H1 (cell line): Measurements from ENCODE around the gene KCNMB4. TPM values are rescaled to one million over a fixed set of nuclear protein-coding genes. Genes with fewer than 3 reads are reported as not detected.

ENCODE experiments used
- CTCF ChIA-PET: fragments of 300-600 bp; sonication (Branson Sonifier 250); formaldehyde crosslinking; loops from one replicate; lab custom pipeline; 2021; ENCODE audit not compliant: partially characterized antibody; lab: Charles Lee
- POLR2A ChIA-PET: fragments of 300-600 bp; sonication (Branson Sonifier 250); formaldehyde crosslinking; loops from one replicate; lab custom pipeline; 2021; ENCODE audit warnings: inconsistent platforms; ENCODE audit not compliant: partially characterized antibody; lab: Charles Lee
- DNase-seq, 2 experiments: peaks; one replicate each; pipeline versions ENCODE4 v3.0.0 to v3.0.0-alpha.2; 2010 to 2022; ENCODE audit warnings: low spot score in 2 of 2, low read depth in 1 of 2, mixed read lengths in 1 of 2
- FAIRE-seq: peaks from 2 replicates; lab custom pipeline; 2011; peaks lifted over from hg19 to GRCh38; lab: Jason Lieb, UNC
- H2AFZ ChIP-seq: 2 replicates; pipeline ENCODE4 v1.8.1; 2012; ENCODE audit warnings: low read length, inconsistent platforms
- H2AK5ac ChIP-seq: 2 replicates; pipeline ENCODE4 v1.6.1; 2013; ENCODE audit warnings: low read depth, low read length
- H2BK120ac ChIP-seq: replicated peaks from 2 replicates; pipeline ENCODE3; 2013; ENCODE audit warnings: low read depth, low read length, inconsistent platforms
- H2BK12ac ChIP-seq: 2 replicates; pipeline ENCODE4 v1.6.1; 2013; ENCODE audit warnings: low read depth, low read length
- H2BK15ac ChIP-seq: 2 replicates; pipeline ENCODE4 v1.6.1; 2013; ENCODE audit warnings: low read length
- H2BK20ac ChIP-seq: 2 replicates; pipeline ENCODE4 v1.6.1; 2013; ENCODE audit warnings: low read length
- H2BK5ac ChIP-seq: 2 replicates; pipeline ENCODE4 v1.6.1; 2013; ENCODE audit warnings: low read depth, low read length
- H3K14ac ChIP-seq: 2 replicates; pipeline ENCODE4 v1.6.1; 2013; ENCODE audit warnings: inconsistent platforms; ENCODE audit not compliant: insufficient read length
- H3K18ac ChIP-seq: 2 replicates; pipeline ENCODE4 v1.6.1; 2013; ENCODE audit warnings: low read length; ENCODE audit errors: extremely low read depth
- H3K23ac ChIP-seq: 2 replicates; pipeline ENCODE4 v1.6.1; 2013; ENCODE audit warnings: inconsistent platforms; ENCODE audit not compliant: insufficient read length
- H3K23me2 ChIP-seq: 2 replicates; pipeline ENCODE4 v1.6.1; 2013; ENCODE audit warnings: low read depth, low read length
- H3K27ac ChIP-seq: 2 replicates; pipeline ENCODE4 v1.6.1; 2011; ENCODE audit warnings: low read depth, low read length, inconsistent platforms
- H3K27me3 ChIP-seq, 4 experiments: replicated peaks in 1 of 4; 1 replicate in 1 of 4; 2 replicates in 3 of 4; pipeline versions ENCODE4 v1.6.1 to v1.8.1; 2011 to 2013; ENCODE audit warnings: low read length in 3 of 4, mild to moderate bottlenecking in 3 of 4, inconsistent platforms in 2 of 4, mixed read lengths in 2 of 4, moderate library complexity in 1 of 4; ENCODE audit not compliant: control insufficient read depth in 3 of 4, insufficient read depth in 3 of 4; ENCODE audit errors: extremely low read depth in 1 of 4
- H3K36me3 ChIP-seq, 4 experiments: 2 replicates each; pipeline versions ENCODE4 v1.6.1 to v1.8.1; 2011 to 2013; ENCODE audit warnings: mild to moderate bottlenecking in 4 of 4, low read length in 3 of 4, moderate library complexity in 2 of 4, control low read depth in 1 of 4, inconsistent platforms in 1 of 4; ENCODE audit not compliant: insufficient read depth in 4 of 4, control insufficient read depth in 2 of 4
- H3K4ac ChIP-seq: replicated peaks from 2 replicates; pipeline ENCODE3; 2013; ENCODE audit warnings: low read length, low read depth, mixed read lengths, inconsistent platforms; ENCODE audit not compliant: insufficient read length
- H3K4me1 ChIP-seq, 4 experiments: replicated peaks in 1 of 4; 1 replicate in 1 of 4; 2 replicates in 3 of 4; pipeline versions ENCODE4 v1.6.1 to v1.8.1; 2011 to 2013; ENCODE audit warnings: low read length in 3 of 4, inconsistent platforms in 2 of 4, mixed read lengths in 1 of 4; ENCODE audit not compliant: insufficient read depth in 4 of 4, control insufficient read depth in 3 of 4
- H3K4me2 ChIP-seq, 2 experiments: 2 replicates each; pipeline versions ENCODE4 v1.6.1 to v1.8.1; 2011 to 2013; ENCODE audit warnings: low read depth in 2 of 2, low read length in 2 of 2, control low read depth in 1 of 2, inconsistent platforms in 1 of 2, mild to moderate bottlenecking in 1 of 2; ENCODE audit not compliant: insufficient read depth in 1 of 2
- H3K4me3 ChIP-seq, 4 experiments: fragments of 200-600, 300-600 bp in 1 of 4; sonication (generic), shearing (Covaris generic), sonication (Bioruptor Twin) in 1 of 4; 2 replicates each; pipeline versions ENCODE4 v1.5.1 to v1.8.1; 2011 to 2016; ENCODE audit warnings: low read length in 4 of 4, low read depth in 3 of 4, control low read depth in 2 of 4, inconsistent platforms in 2 of 4, mild to moderate bottlenecking in 2 of 4, mixed read lengths in 1 of 4, moderate library complexity in 1 of 4; ENCODE audit not compliant: insufficient read depth in 2 of 4; ENCODE audit errors: extremely low read depth in 1 of 4
- H3K56ac ChIP-seq: replicated peaks from 2 replicates; pipeline ENCODE3; 2013; ENCODE audit warnings: low read depth, mild to moderate bottlenecking, mixed read lengths, low read length, inconsistent platforms; ENCODE audit not compliant: insufficient read length
- H3K79me1 ChIP-seq: 2 replicates; pipeline ENCODE4 v1.6.1; 2013; ENCODE audit warnings: low read depth, low read length, control low read depth
- H3K79me2 ChIP-seq, 2 experiments: 2 replicates each; pipeline versions ENCODE4 v1.6.1 to v1.8.1; 2012 to 2013; ENCODE audit warnings: low read length in 2 of 2, mild to moderate bottlenecking in 2 of 2, inconsistent platforms in 1 of 2; ENCODE audit not compliant: insufficient read depth in 2 of 2, control insufficient read depth in 1 of 2
- H3K9ac ChIP-seq, 4 experiments: replicated peaks in 1 of 4; 1 replicate in 1 of 4; 2 replicates in 3 of 4; pipeline versions ENCODE4 v1.6.1 to v1.8.1; 2011 to 2013; ENCODE audit warnings: low read depth in 3 of 4, low read length in 3 of 4, control low read depth in 2 of 4, mild to moderate bottlenecking in 2 of 4, moderate library complexity in 2 of 4, inconsistent platforms in 1 of 4; ENCODE audit errors: extremely low read depth in 1 of 4
- H3K9me3 ChIP-seq, 2 experiments: 2 replicates each; pipeline versions ENCODE4 v1.6.1 to v1.8.1; 2012 to 2013; ENCODE audit warnings: mild to moderate bottlenecking in 2 of 2, moderate library complexity in 2 of 2, control low read depth in 1 of 2, inconsistent platforms in 1 of 2, low read depth in 1 of 2, low read length in 1 of 2, mixed read lengths in 1 of 2; ENCODE audit not compliant: insufficient read depth in 2 of 2
- H4K20me1 ChIP-seq, 2 experiments: replicated peaks in 1 of 2; 2 replicates each; pipeline versions ENCODE3 to v1.8.1; 2011 to 2013; ENCODE audit warnings: inconsistent platforms in 2 of 2, low read length in 2 of 2, mild to moderate bottlenecking in 1 of 2; ENCODE audit not compliant: insufficient read depth in 2 of 2, control insufficient read depth in 1 of 2
- H4K5ac ChIP-seq: 2 replicates; pipeline ENCODE4 v1.6.1; 2013; ENCODE audit warnings: low read length, low read depth, mixed read lengths, inconsistent platforms; ENCODE audit not compliant: insufficient read length
- H4K8ac ChIP-seq: 2 replicates; pipeline ENCODE4 v1.8.0; 2013; ENCODE audit warnings: mild to moderate bottlenecking, moderate library complexity, low read length, inconsistent platforms; ENCODE audit not compliant: insufficient read depth; ENCODE audit errors: extremely low read depth
- H4K91ac ChIP-seq: replicated peaks from 2 replicates; pipeline ENCODE3; 2013; ENCODE audit warnings: low read length, mixed read lengths, inconsistent platforms; ENCODE audit not compliant: insufficient read length
- EZH2 ChIP-seq: fragments of 200-600 bp; sonication (generic); IDR thresholded peaks from 2 replicates; pipeline ENCODE4 v1.7.1; 2012; ENCODE audit warnings: low read depth, mild to moderate bottlenecking, moderate library complexity, low read length, inconsistent platforms; ENCODE audit not compliant: severe bottlenecking
- FOSL1 ChIP-seq: IDR thresholded peaks from 2 replicates; pipeline ENCODE4 v1.6.1; 2011; ENCODE audit warnings: mild to moderate bottlenecking, low read depth, low read length, moderate library complexity; ENCODE audit not compliant: insufficient read depth
- RNF2 ChIP-seq: fragments of 200-900, 300-1000 bp; sonication (generic); IDR thresholded peaks from 2 replicates; pipeline ENCODE4 v1.7.1; 2016; ENCODE audit warnings: borderline replicate concordance, low read depth, mild to moderate bottlenecking, antibody characterized with exemption, low read length; ENCODE audit not compliant: poor library complexity, severe bottlenecking; ENCODE audit errors: missing control alignments
- TAF7 ChIP-seq: optimal IDR thresholded peaks from 2 replicates; pipeline ENCODE3; 2011; ENCODE audit warnings: low read depth, mild to moderate bottlenecking, inconsistent platforms, low read length, moderate library complexity, borderline replicate concordance
- WGBS, 2 experiments: shearing (Covaris generic) in 1 of 2; methylation state at CpG; one replicate each; pipeline versions ENCODE4 v1.1.6 to v1.1.7; 2013 to 2015; ENCODE audit warnings: low lambda C conversion rate in 2 of 2, mixed read lengths in 2 of 2, inconsistent platforms in 1 of 2, low coverage in 1 of 2, missing lambda C conversion rate in 1 of 2; ENCODE audit not compliant: insufficient replicate concordance in 2 of 2, insufficient coverage in 1 of 2, insufficient read length in 1 of 2; ENCODE audit errors: extremely low coverage in 1 of 2, missing lambda C conversion rate in 1 of 2; 5-methylcytosine and 5-hydroxymethylcytosine counted together
- polyA plus RNA-seq, 7 experiments: library from polyadenylated mRNA; depleted of rRNA in 3 of 7; stranded (reverse) in 5 of 7; unstranded in 2 of 7; fragments of >200 nt in 5 of 7; fragments of 200-250 nt in 2 of 7; gene quantifications; 1 replicate in 5 of 7; 2 replicates in 1 of 7; 4 replicates in 1 of 7; pipeline versions ENCODE4 v1.2.1 to v1.2.3, GENCODE V29; 2011 to 2013; ENCODE audit warnings: missing spikeins in 2 of 7, mixed read lengths in 2 of 7
- total RNA-seq: library from RNA; stranded (reverse); fragmentation: NEBNext Ultra II Directional; extraction: Animal tissue kit (Norgen Biotek cat#: 25700); gene quantifications from 2 replicates; pipeline ENCODE4 v1.2.1, GENCODE V29; 2021

Gene KCNMB4
- total and polyA plus RNA-seq, 2 of the 8 experiments (the other 6 are each of a cell fraction or from before 2014, with no cell fraction given), result 10.9 to 16.0 TPM

GRCh38 chr12:70469221-70469820 is 103.2 kb downstream of the KCNMB4 start:
- Histone ChIP-seq H3K79me1 (no peaks in the 10 kb centered on the region), H2AK5ac (no peak overlapping the region), H4K5ac (no peak overlapping the region), H3K27me3 (no peaks in the 10 kb centered on the region), H2BK20ac (no peak overlapping the region), H2BK5ac (no peak overlapping the region), H3K14ac (no peak overlapping the region), H2AFZ (no peak overlapping the region), H3K23me2 (no peaks in the 10 kb centered on the region), H4K8ac (no peak overlapping the region), H2BK15ac (no peak overlapping the region), H3K4me3 (no peak overlapping the region), H3K79me2 (no peaks in the 10 kb centered on the region), H3K9me3 (peaks cover 3 to 4% of the 10 kb centered on the region in 2 experiments; a peak in 2 of 4 replicates), H3K4me1 (no peaks in the 10 kb centered on the region), H2BK120ac (no peak overlapping the region), H3K4ac (no peak overlapping the region), H4K91ac (no peak overlapping the region), H3K56ac (no peak overlapping the region), H2BK12ac (no peak overlapping the region), H3K27ac (no peak overlapping the region), H3K23ac (no peak overlapping the region), H3K4me2 (no peak overlapping the region), H4K20me1 (no peaks in the 10 kb centered on the region), H3K9ac (no peak overlapping the region), H3K18ac (no peak overlapping the region), H3K36me3 (no peaks in the 10 kb centered on the region)
- no peak for FAIRE-seq
- ChIA-PET POLR2A (no interaction called here), CTCF (interaction anchor here (1.5 kb wide), 1 partner anchor 569 kb away, joined by 4 read pairs; no protein-coding TSS in a partner anchor)
- no peak for DNase-seq
- WGBS, 2 experiments, result 94% methylated on average over 12 of the region's 12 CpGs; no CpG with 5 or more reads in 1 of the 2 experiments
- TF ChIP-seq RNF2 (no peak), TAF7 (no peak), FOSL1 (no peak), EZH2 (no peak)
